HEK293 (cell line): ENCODE results near the gene ACADVL.

Experiments
- KLF1 ChIP-seq: fragments of 450-650 bp; formaldehyde crosslinking; IDR thresholded peaks from 2 replicates; pipeline ENCODE4 v1.5.1; 2016; ENCODE audit warnings: missing biosample characterization, missing genetic modification characterization
- KLF7 ChIP-seq: fragments of 450-650 bp; formaldehyde crosslinking; IDR thresholded peaks from 2 replicates; pipeline ENCODE4 v1.5.1; 2016; ENCODE audit warnings: missing biosample characterization, missing genetic modification characterization, borderline replicate concordance
- ZBTB20 ChIP-seq: fragments of 450-650 bp; formaldehyde crosslinking; IDR thresholded peaks from 2 replicates; pipeline ENCODE4 v1.5.1; 2016; ENCODE audit warnings: missing biosample characterization, missing genetic modification characterization
- ZNF146 ChIP-seq: fragments of 450-650 bp; formaldehyde crosslinking; IDR thresholded peaks from 2 replicates; pipeline ENCODE4 v1.5.1; 2016; ENCODE audit warnings: missing biosample characterization, missing genetic modification characterization
- ZNF600 ChIP-seq: fragments of 450-650 bp; formaldehyde crosslinking; IDR thresholded peaks from 2 replicates; pipeline ENCODE4 v1.5.1; 2016; ENCODE audit warnings: missing biosample characterization, missing genetic modification characterization
- ZNF623 ChIP-seq: fragments of 450-650 bp; formaldehyde crosslinking; IDR thresholded peaks from 2 replicates; pipeline ENCODE4 v1.5.1; 2016; ENCODE audit warnings: missing biosample characterization, missing genetic modification characterization
- ZNF654 ChIP-seq: fragments of 450-650 bp; formaldehyde crosslinking; IDR thresholded peaks from 2 replicates; pipeline ENCODE4 v1.5.1; 2016; ENCODE audit warnings: low read depth, missing biosample characterization, missing genetic modification characterization
- TF ChIP-seq, protein P1 (sequence below): fragments of 450-650 bp; formaldehyde crosslinking; IDR thresholded peaks from 2 replicates; pipeline ENCODE4 v1.5.1; 2016; ENCODE audit warnings: missing biosample characterization, missing genetic modification characterization
- TF ChIP-seq, protein P2 (sequence below): fragments of 450-650 bp; formaldehyde crosslinking; IDR thresholded peaks from 2 replicates; pipeline ENCODE4 v1.5.1; 2016; ENCODE audit warnings: missing biosample characterization, missing genetic modification characterization
- TF ChIP-seq, protein P3 (sequence below): fragments of 450-650 bp; formaldehyde crosslinking; IDR thresholded peaks from 2 replicates; pipeline ENCODE4 v1.5.1; 2016; ENCODE audit warnings: missing biosample characterization, missing genetic modification characterization
- TF ChIP-seq, protein P4 (sequence below): fragments of 450-650 bp; formaldehyde crosslinking; IDR thresholded peaks from 2 replicates; pipeline ENCODE4 v1.5.1; 2016; ENCODE audit warnings: missing biosample characterization, missing genetic modification characterization
- TF ChIP-seq, protein P5 (sequence below): fragments of 450-650 bp; IDR thresholded peaks from 2 replicates; pipeline ENCODE4 v1.5.1; 2018; ENCODE audit warnings: missing biosample characterization, mild to moderate bottlenecking, missing genetic modification characterization
- TF ChIP-seq, protein P6 (sequence below): fragments of 450-650 bp; formaldehyde crosslinking; IDR thresholded peaks from 2 replicates; pipeline ENCODE4 v1.5.1; 2017; ENCODE audit warnings: missing biosample characterization, missing genetic modification characterization

ACADVL gene

DNA sequence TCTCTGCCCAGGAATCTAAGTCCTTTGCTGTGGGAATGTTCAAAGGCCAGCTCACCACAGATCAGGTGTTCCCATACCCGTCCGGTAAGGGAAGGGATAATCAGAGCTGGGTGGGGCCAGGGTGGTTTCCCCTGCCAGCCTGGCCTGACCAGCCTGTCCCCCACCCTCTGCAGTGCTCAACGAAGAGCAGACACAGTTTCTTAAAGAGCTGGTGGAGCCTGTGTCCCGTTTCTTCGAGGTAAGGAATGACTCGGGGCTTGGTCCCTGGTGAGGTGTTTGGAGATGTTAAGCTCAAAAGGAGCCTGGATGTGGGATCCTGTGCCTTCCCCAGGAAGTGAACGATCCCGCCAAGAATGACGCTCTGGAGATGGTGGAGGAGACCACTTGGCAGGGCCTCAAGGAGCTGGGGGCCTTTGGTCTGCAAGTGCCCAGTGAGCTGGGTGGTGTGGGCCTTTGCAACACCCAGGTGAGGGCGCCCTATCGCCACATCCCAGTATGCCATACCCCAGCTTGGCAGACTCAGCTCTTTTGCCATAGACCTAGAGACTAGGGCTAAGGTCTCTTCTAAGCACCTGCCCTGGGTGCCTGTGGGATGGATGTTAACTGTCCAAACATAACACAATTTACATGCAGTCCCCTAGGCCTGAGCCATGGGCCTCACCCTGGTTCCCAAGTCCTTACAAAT, 997 bp downstream of the ACADVL start (continued):
- TF ChIP-seq, protein P1, sequence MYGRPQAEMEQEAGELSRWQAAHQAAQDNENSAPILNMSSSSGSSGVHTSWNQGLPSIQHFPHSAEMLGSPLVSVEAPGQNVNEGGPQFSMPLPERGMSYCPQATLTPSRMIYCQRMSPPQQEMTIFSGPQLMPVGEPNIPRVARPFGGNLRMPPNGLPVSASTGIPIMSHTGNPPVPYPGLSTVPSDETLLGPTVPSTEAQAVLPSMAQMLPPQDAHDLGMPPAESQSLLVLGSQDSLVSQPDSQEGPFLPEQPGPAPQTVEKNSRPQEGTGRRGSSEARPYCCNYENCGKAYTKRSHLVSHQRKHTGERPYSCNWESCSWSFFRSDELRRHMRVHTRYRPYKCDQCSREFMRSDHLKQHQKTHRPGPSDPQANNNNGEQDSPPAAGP (tag by site-specific recombination), result 0 out of 2 replicates have a peak, but pooled peaks have one; percentile 24
- TF ChIP-seq, protein P2, sequence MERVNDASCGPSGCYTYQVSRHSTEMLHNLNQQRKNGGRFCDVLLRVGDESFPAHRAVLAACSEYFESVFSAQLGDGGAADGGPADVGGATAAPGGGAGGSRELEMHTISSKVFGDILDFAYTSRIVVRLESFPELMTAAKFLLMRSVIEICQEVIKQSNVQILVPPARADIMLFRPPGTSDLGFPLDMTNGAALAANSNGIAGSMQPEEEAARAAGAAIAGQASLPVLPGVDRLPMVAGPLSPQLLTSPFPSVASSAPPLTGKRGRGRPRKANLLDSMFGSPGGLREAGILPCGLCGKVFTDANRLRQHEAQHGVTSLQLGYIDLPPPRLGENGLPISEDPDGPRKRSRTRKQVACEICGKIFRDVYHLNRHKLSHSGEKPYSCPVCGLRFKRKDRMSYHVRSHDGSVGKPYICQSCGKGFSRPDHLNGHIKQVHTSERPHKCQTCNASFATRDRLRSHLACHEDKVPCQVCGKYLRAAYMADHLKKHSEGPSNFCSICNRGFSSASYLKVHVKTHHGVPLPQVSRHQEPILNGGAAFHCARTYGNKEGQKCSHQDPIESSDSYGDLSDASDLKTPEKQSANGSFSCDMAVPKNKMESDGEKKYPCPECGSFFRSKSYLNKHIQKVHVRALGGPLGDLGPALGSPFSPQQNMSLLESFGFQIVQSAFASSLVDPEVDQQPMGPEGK, result 0 out of 2 replicates have a peak, but pooled peaks have one; percentile 48
- peak; percentile 69 for TF ChIP-seq ZNF654
- no peak for TF ChIP-seq KLF7
- TF ChIP-seq ZBTB20, result no peak
- peak; percentile 74 for TF ChIP-seq KLF1 (tag by site-specific recombination)
- TF ChIP-seq, protein P3, sequence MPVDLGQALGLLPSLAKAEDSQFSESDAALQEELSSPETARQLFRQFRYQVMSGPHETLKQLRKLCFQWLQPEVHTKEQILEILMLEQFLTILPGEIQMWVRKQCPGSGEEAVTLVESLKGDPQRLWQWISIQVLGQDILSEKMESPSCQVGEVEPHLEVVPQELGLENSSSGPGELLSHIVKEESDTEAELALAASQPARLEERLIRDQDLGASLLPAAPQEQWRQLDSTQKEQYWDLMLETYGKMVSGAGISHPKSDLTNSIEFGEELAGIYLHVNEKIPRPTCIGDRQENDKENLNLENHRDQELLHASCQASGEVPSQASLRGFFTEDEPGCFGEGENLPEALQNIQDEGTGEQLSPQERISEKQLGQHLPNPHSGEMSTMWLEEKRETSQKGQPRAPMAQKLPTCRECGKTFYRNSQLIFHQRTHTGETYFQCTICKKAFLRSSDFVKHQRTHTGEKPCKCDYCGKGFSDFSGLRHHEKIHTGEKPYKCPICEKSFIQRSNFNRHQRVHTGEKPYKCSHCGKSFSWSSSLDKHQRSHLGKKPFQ (tag by site-specific recombination), result no peak
- peak; percentile 70 for TF ChIP-seq ZNF600 (tag by site-specific recombination)
- TF ChIP-seq ZNF146 (tag by site-specific recombination), result no peak
- TF ChIP-seq, protein P4, sequence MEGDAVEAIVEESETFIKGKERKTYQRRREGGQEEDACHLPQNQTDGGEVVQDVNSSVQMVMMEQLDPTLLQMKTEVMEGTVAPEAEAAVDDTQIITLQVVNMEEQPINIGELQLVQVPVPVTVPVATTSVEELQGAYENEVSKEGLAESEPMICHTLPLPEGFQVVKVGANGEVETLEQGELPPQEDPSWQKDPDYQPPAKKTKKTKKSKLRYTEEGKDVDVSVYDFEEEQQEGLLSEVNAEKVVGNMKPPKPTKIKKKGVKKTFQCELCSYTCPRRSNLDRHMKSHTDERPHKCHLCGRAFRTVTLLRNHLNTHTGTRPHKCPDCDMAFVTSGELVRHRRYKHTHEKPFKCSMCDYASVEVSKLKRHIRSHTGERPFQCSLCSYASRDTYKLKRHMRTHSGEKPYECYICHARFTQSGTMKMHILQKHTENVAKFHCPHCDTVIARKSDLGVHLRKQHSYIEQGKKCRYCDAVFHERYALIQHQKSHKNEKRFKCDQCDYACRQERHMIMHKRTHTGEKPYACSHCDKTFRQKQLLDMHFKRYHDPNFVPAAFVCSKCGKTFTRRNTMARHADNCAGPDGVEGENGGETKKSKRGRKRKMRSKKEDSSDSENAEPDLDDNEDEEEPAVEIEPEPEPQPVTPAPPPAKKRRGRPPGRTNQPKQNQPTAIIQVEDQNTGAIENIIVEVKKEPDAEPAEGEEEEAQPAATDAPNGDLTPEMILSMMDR (tag by site-specific recombination), result peak; percentile 69
- TF ChIP-seq, protein P5, sequence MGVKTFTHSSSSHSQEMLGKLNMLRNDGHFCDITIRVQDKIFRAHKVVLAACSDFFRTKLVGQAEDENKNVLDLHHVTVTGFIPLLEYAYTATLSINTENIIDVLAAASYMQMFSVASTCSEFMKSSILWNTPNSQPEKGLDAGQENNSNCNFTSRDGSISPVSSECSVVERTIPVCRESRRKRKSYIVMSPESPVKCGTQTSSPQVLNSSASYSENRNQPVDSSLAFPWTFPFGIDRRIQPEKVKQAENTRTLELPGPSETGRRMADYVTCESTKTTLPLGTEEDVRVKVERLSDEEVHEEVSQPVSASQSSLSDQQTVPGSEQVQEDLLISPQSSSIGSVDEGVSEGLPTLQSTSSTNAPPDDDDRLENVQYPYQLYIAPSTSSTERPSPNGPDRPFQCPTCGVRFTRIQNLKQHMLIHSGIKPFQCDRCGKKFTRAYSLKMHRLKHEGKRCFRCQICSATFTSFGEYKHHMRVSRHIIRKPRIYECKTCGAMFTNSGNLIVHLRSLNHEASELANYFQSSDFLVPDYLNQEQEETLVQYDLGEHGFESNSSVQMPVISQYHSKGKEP (tag by site-specific recombination), result 0 out of 2 replicates have a peak, but pooled peaks have one; percentile 16
- TF ChIP-seq, protein P6, sequence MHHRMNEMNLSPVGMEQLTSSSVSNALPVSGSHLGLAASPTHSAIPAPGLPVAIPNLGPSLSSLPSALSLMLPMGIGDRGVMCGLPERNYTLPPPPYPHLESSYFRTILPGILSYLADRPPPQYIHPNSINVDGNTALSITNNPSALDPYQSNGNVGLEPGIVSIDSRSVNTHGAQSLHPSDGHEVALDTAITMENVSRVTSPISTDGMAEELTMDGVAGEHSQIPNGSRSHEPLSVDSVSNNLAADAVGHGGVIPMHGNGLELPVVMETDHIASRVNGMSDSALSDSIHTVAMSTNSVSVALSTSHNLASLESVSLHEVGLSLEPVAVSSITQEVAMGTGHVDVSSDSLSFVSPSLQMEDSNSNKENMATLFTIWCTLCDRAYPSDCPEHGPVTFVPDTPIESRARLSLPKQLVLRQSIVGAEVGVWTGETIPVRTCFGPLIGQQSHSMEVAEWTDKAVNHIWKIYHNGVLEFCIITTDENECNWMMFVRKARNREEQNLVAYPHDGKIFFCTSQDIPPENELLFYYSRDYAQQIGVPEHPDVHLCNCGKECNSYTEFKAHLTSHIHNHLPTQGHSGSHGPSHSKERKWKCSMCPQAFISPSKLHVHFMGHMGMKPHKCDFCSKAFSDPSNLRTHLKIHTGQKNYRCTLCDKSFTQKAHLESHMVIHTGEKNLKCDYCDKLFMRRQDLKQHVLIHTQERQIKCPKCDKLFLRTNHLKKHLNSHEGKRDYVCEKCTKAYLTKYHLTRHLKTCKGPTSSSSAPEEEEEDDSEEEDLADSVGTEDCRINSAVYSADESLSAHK (tag by site-specific recombination), result no peak
- no peak for TF ChIP-seq ZNF623 (tag by site-specific recombination)
